Skeletal muscle satellite cell (primary cell): ENCODE measurements around the gene METTL8.
"Not testable (repeated sequence)": the region's sequence is repeated elsewhere in the genome, so short reads cannot be mapped to it uniquely, and the experiment has no call there.

Experiments used
- H3K27me3 ChIP-seq: 2 replicates; pipeline ENCODE4 v1.7.0; 2013; ENCODE audit warnings: low read length; ENCODE audit not compliant: control insufficient read depth, insufficient read depth
- H3K36me3 ChIP-seq: 2 replicates; pipeline ENCODE4 v1.7.0; 2013; ENCODE audit warnings: mild to moderate bottlenecking, control low read depth, low read length; ENCODE audit not compliant: insufficient read depth
- H3K4me1 ChIP-seq: 2 replicates; pipeline ENCODE4 v1.7.0; 2013; ENCODE audit warnings: low read length; ENCODE audit not compliant: control insufficient read depth, insufficient read depth
- H3K4me2 ChIP-seq: 2 replicates; pipeline ENCODE4 v1.7.0; 2013; ENCODE audit warnings: mild to moderate bottlenecking, low read length
- H3K4me3 ChIP-seq: 2 replicates; pipeline ENCODE4 v1.7.0; 2013; ENCODE audit warnings: low read length
- H3K9ac ChIP-seq: 2 replicates; pipeline ENCODE4 v1.7.0; 2013; ENCODE audit warnings: mild to moderate bottlenecking, low read depth, low read length, moderate library complexity
- H3K9me3 ChIP-seq: replicated peaks from 2 replicates; pipeline ENCODE4 v1.7.0; 2013; ENCODE audit warnings: mild to moderate bottlenecking, control low read depth, low read length

Gene METTL8

GRCh38 chr2:171420728-171421563 lies 12.8 kb downstream of the METTL8 start:
- no peaks in the 10 kb centered on the region for H3K27me3 ChIP-seq
- no peaks in the 10 kb centered on the region for H3K4me1 ChIP-seq
- no peak overlapping the region for H3K4me2 ChIP-seq
- no peaks in the 10 kb centered on the region for H3K36me3 ChIP-seq
- no peak overlapping the region for H3K9ac ChIP-seq
- H3K9me3 ChIP-seq, result peaks cover 5% of the 10 kb centered on the region
- no peak overlapping the region for H3K4me3 ChIP-seq

- no peaks in the 10 kb centered on the region for H3K27me3 ChIP-seq
- H3K9ac ChIP-seq, result no peak overlapping the region
- no peaks in the 10 kb centered on the region for H3K36me3 ChIP-seq
- peaks cover 5% of the 10 kb centered on the region for H3K9me3 ChIP-seq
- H3K4me3 ChIP-seq, result no peak overlapping the region
- no peak overlapping the region for H3K4me2 ChIP-seq
- no peaks in the 10 kb centered on the region for H3K4me1 ChIP-seq
Observed at GRCh38 chr2:171419333-171419732, 14.5 kb downstream of the METTL8 start.

- Histone ChIP-seq H3K27me3 (no peaks in the 10 kb centered on the region), H3K4me1 (peaks cover 14% of the 10 kb centered on the region), H3K4me3 (no peak overlapping the region), H3K9ac (no peak overlapping the region), H3K36me3 (no peaks in the 10 kb centered on the region), H3K9me3 (no peaks in the 10 kb centered on the region), H3K4me2 (peak overlapping the region; percentile 1)
Observed at GRCh38 chr2:171416009-171416926, 17.5 kb downstream of the METTL8 start.

GRCh38 chr2:171414645-171415044 lies 19.1 kb downstream of the METTL8 start:
- H3K9me3 ChIP-seq, H3K27me3 ChIP-seq, H3K36me3 ChIP-seq: not testable (repeated sequence)

GRCh38 chr2:171412571-171413175 lies 21.1 kb downstream of the METTL8 start:
- H3K4me1 ChIP-seq, result peaks cover 32% of the 10 kb centered on the region
- peak overlapping the region; percentile 13 for H3K9ac ChIP-seq
- H3K4me3 ChIP-seq, result no peak overlapping the region
- H3K9me3 ChIP-seq, result no peaks in the 10 kb centered on the region
- no peak overlapping the region for H3K4me2 ChIP-seq
- H3K27me3 ChIP-seq, result no peaks in the 10 kb centered on the region
- no peaks in the 10 kb centered on the region for H3K36me3 ChIP-seq

More at GRCh38 chr2:171414645-171415044, 19.1 kb downstream of the METTL8 start:
- not testable (repeated sequence) for H3K4me3 ChIP-seq, H3K9ac ChIP-seq, H3K4me2 ChIP-seq
- peaks cover 30% of the 10 kb centered on the region for H3K4me1 ChIP-seq

- Histone ChIP-seq H3K4me1 (peaks cover 32% of the 10 kb centered on the region), H3K27me3 (no peaks in the 10 kb centered on the region), H3K4me2 (peak overlapping the region; percentile 35), H3K9ac (peak overlapping the region; percentile 13), H3K9me3 (no peaks in the 10 kb centered on the region), H3K36me3 (no peaks in the 10 kb centered on the region), H3K4me3 (no peak overlapping the region)
Observed at GRCh38 chr2:171411791-171412483, 21.9 kb downstream of the METTL8 start.

GRCh38 chr2:171411214-171411613 lies 22.6 kb downstream of the METTL8 start:
- Histone ChIP-seq H3K4me2 (no peak overlapping the region), H3K9ac (no peak overlapping the region), H3K36me3 (no peaks in the 10 kb centered on the region), H3K4me3 (no peak overlapping the region), H3K27me3 (no peaks in the 10 kb centered on the region), H3K4me1 (peaks cover 32% of the 10 kb centered on the region), H3K9me3 (no peaks in the 10 kb centered on the region)

- no peak overlapping the region for H3K4me3 ChIP-seq
- no peaks in the 10 kb centered on the region for H3K36me3 ChIP-seq
- peak overlapping the region; percentile 29 for H3K4me2 ChIP-seq
- no peak overlapping the region for H3K9ac ChIP-seq
- no peaks in the 10 kb centered on the region for H3K27me3 ChIP-seq
- no peaks in the 10 kb centered on the region for H3K9me3 ChIP-seq
- H3K4me1 ChIP-seq, result peaks cover 32% of the 10 kb centered on the region
Observed at GRCh38 chr2:171410624-171411023, 23.2 kb downstream of the METTL8 start.

GRCh38 chr2:171410101-171410500 lies 23.7 kb downstream of the METTL8 start:
- Histone ChIP-seq H3K9me3 (no peaks in the 10 kb centered on the region), H3K36me3 (no peaks in the 10 kb centered on the region), H3K9ac (no peak overlapping the region), H3K4me2 (peak overlapping the region; percentile 29), H3K4me1 (peaks cover 32% of the 10 kb centered on the region), H3K4me3 (no peak overlapping the region), H3K27me3 (no peaks in the 10 kb centered on the region)

GRCh38 chr2:171409436-171409971 lies 24.3 kb downstream of the METTL8 start:
- peaks cover 37% of the 10 kb centered on the region for H3K4me1 ChIP-seq
- H3K9me3 ChIP-seq, result no peaks in the 10 kb centered on the region
- H3K9ac ChIP-seq, result peak overlapping the region; percentile 34
- H3K27me3 ChIP-seq, result no peaks in the 10 kb centered on the region
- H3K36me3 ChIP-seq, result no peaks in the 10 kb centered on the region
- H3K4me2 ChIP-seq, result peak overlapping the region; percentile 66
- H3K4me3 ChIP-seq, result peak overlapping the region; percentile 44
